Measurements from ENCODE around the gene IFT81.

DNA sequence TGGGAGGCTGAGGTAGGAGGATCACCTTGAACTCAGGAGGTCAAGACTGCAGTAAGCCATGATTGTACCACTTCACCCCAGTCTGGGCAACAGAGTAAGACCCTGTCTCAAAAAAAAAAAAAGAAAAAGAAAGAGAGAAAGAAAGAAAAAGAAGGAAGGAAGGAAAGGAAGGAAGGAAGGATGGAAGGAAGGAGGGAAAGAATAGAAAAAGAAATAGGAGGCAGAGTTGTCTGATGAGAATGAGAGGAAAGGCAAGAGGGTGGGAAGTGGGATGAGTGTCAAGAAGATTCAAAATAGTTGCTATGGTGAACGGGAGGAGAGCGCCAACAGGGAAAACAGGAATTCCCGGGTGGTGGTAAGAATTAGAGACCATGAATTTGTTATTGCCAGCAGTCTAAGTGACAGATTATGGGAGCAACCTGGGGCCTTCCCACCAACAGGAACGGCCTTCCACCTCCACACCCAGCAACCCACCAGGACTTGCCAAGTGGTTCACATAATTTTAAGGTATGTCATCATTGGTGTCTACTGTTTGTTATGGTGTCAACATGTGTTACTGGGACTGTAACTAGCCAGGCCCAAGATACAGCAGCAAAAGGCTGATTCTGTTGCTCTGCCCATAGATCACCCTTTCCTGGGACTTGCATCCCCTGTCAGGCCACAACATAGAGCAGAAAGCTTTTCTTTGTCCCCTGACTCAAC, 39.7 kb upstream of the IFT81 start:
- TF ChIP-seq CBFB (CRISPR knock-in tag; IDR thresholded peaks at IDR 0.05; ENCODE audit: low read depth) (no peak), NR2C2 (CRISPR knock-in tag; IDR thresholded peaks at IDR 0.05) (no peak), ESRRA (CRISPR knock-in tag; IDR thresholded peaks at IDR 0.05; ENCODE audit: borderline replicate concordance) (no peak), ZNF232 (CRISPR knock-in tag; IDR thresholded peaks at IDR 0.05) (no peak), FOXJ3 (CRISPR knock-in tag; IDR thresholded peaks at IDR 0.05; ENCODE audit: borderline replicate concordance) (no peak), GABPB1 (CRISPR knock-in tag; IDR thresholded peaks at IDR 0.05) (no peak), ELF4 (CRISPR knock-in tag; IDR thresholded peaks at IDR 0.05; ENCODE audit: low read depth) (no peak)
- TF ChIP-seq, protein P1, sequence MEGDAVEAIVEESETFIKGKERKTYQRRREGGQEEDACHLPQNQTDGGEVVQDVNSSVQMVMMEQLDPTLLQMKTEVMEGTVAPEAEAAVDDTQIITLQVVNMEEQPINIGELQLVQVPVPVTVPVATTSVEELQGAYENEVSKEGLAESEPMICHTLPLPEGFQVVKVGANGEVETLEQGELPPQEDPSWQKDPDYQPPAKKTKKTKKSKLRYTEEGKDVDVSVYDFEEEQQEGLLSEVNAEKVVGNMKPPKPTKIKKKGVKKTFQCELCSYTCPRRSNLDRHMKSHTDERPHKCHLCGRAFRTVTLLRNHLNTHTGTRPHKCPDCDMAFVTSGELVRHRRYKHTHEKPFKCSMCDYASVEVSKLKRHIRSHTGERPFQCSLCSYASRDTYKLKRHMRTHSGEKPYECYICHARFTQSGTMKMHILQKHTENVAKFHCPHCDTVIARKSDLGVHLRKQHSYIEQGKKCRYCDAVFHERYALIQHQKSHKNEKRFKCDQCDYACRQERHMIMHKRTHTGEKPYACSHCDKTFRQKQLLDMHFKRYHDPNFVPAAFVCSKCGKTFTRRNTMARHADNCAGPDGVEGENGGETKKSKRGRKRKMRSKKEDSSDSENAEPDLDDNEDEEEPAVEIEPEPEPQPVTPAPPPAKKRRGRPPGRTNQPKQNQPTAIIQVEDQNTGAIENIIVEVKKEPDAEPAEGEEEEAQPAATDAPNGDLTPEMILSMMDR (IDR thresholded peaks at IDR 0.05) = no peak
- TF ChIP-seq, protein P2, sequence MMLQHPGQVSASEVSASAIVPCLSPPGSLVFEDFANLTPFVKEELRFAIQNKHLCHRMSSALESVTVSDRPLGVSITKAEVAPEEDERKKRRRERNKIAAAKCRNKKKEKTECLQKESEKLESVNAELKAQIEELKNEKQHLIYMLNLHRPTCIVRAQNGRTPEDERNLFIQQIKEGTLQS (CRISPR knock-in tag; conservative IDR thresholded peaks at IDR 0.05) = no peak
